Motor neuron (in vitro differentiated cells): ENCODE results near the gene HOXB9. TPM values are rescaled to one million over a fixed set of nuclear protein-coding genes. Genes with fewer than 3 reads are reported as not detected.

ENCODE experiments used
- ATAC-seq, 8 experiments: fragments of 200-7000 bp; cut with Tn5 transposase; replicated peaks in 6 of 8; 2 replicates each; pipeline ENCODE4 v1.8.0; 2021; ENCODE audit warnings: mild to moderate bottlenecking in 8 of 8, moderate library complexity in 8 of 8
- H3K27ac ChIP-seq, 2 donors: fragments of 250-450 bp; sonication (Bioruptor Pico); 2 replicates each; pipeline ENCODE4 v1.9.0; 2021; ENCODE audit warnings: antibody characterized with exemption in 2 of 2, mild to moderate bottlenecking in 2 of 2, moderate library complexity in 1 of 2
- H3K4me1 ChIP-seq, 2 donors: fragments of 250-450 bp; sonication (Bioruptor Pico); replicated peaks in 1 of 2; 2 replicates each; pipeline ENCODE4 v1.6.1; 2021; ENCODE audit warnings: antibody characterized with exemption in 2 of 2, mild to moderate bottlenecking in 2 of 2, moderate library complexity in 1 of 2
- H3K4me3 ChIP-seq, 5 donors: fragments of 250-450 bp; sonication (Bioruptor Pico); 2 replicates each; pipeline ENCODE4 v1.9.0; 2021; ENCODE audit warnings: antibody characterized with exemption in 5 of 5, mild to moderate bottlenecking in 5 of 5, moderate library complexity in 4 of 5
- WGBS, 10 experiments: fragments of 450-650 bp; shearing (Covaris generic); methylation state at CpG; one replicate each; pipeline ENCODE4 v1.0.0; 2022; 5-methylcytosine and 5-hydroxymethylcytosine counted together
- in situ Hi-C, 9 experiments: fragments of 400-800 bp; cut with MboI; loops; one replicate each; pipeline ENCODE4 v1.15.0; 2021; ENCODE audit warnings: low sequenced_read_pairs in 9 of 9, low pct_unique_long_range_greater_than_20kb in 2 of 9; ENCODE audit not compliant: unreplicated experiment in 9 of 9
- total RNA-seq, 8 experiments: library from RNA; unstranded; fragments of 300-600 nt; gene quantifications; 2 replicates each; pipeline versions ENCODE4 v1.2.3 to v1.2.4, GENCODE V29; 2022

HOXB9 gene
- total RNA-seq, 8 experiments from 2014 or later: 0.10 to 154 (median 67.8) TPM

- Histone ChIP-seq H3K4me1 (peaks cover 31 to 55% of the 10 kb centered on the region in 2 donors), H3K27ac (peak overlapping the region; percentile 12 to 96), H3K4me3 (peak overlapping the region; percentile 26 to 89 (median 80))
- in situ Hi-C loops: loop anchor here in 1 of 9 experiments (10.0 kb wide), 1 partner anchor 465 kb away; no protein-coding TSS in a partner anchor
- ATAC-seq: peak in 5 of 8 experiments; percentile 11 to 24 (median 18)
- WGBS, 10 experiments: 5 to 85% (median 26%) methylated on average over 4 to 16 of the region's 32 CpGs; no CpG with 5 or more reads in 4 of the 10 experiments
Observed at GRCh38 chr17:48619826-48620449, 6.2 kb downstream of the HOXB9 start.

GRCh38 chr17:48618256-48618896 is 7.8 kb downstream of the HOXB9 start:
- peak; percentile 57 to 91 (median 60) for ATAC-seq
- H3K27ac ChIP-seq: peak overlapping the region in 1 of 2 donors; percentile 97
- peaks cover 31 to 55% of the 10 kb centered on the region in 2 donors for H3K4me1 ChIP-seq
- in situ Hi-C loops: no loop called here
- 3 to 31% (median 11%) methylated on average over 5 to 21 of the region's 25 CpGs; no CpG with 5 or more reads in 1 of the 10 experiments for WGBS, 10 experiments
- peak overlapping the region; percentile 26 to 89 (median 80) for H3K4me3 ChIP-seq

GRCh38 chr17:48617471-48618255 is 8.5 kb downstream of the HOXB9 start:
- peak overlapping the region; percentile 23 to 97 for H3K27ac ChIP-seq
- in situ Hi-C loops: no loop called here

GRCh38 chr17:48616717-48617470 is 9.3 kb downstream of the HOXB9 start:
- 0 to 84% (median 17%) methylated on average over 1 to 13 of the region's 15 CpGs; no CpG with 5 or more reads in 1 of the 10 experiments for WGBS, 10 experiments
- Histone ChIP-seq H3K4me3 (peak overlapping the region; percentile 23 to 89 (median 80)), H3K4me1 (peaks cover 31 to 45% of the 10 kb centered on the region in 2 donors), H3K27ac (peak overlapping the region in 1 of 2 donors; percentile 97)
- ATAC-seq: no peak
- in situ Hi-C loops: no loop called here

More at GRCh38 chr17:48617471-48618255, 8.5 kb downstream of the HOXB9 start:
- Histone ChIP-seq H3K4me3 (peak overlapping the region; percentile 23 to 89 (median 80)), H3K4me1 (peaks cover 31 to 53% of the 10 kb centered on the region in 2 donors)
- ATAC-seq: no peak
- WGBS, 10 experiments: 0 to 54% (median 6%) methylated on average over 1 to 8 of the region's 43 CpGs; no CpG with 5 or more reads in 1 of the 10 experiments

- ATAC-seq: no peak
- 0 to 65% (median 22%) methylated on average over 1 to 12 of the region's 17 CpGs; no CpG with 5 or more reads in 3 of the 10 experiments for WGBS, 10 experiments
- peak overlapping the region; percentile 59 to 89 (median 80) for H3K4me3 ChIP-seq
- H3K27ac ChIP-seq: peak overlapping the region in 1 of 2 donors; percentile 97
- in situ Hi-C loops: no loop called here
- H3K4me1 ChIP-seq: peaks cover 31 to 38% of the 10 kb centered on the region in 2 donors
Observed at GRCh38 chr17:48615963-48616716, 10.0 kb downstream of the HOXB9 start.

- peak in 5 of 8 experiments; percentile 1 to 24 (median 5) for ATAC-seq
- H3K4me3 ChIP-seq: peak within 1 kb of the TSS; percentile 59 to 89 (median 80)
- H3K27ac ChIP-seq: peak within 1 kb of the TSS; percentile 92 to 97
- WGBS, 10 experiments: 5 to 67% (median 15%) methylated on average over 2 to 32 of the region's 41 CpGs
- in situ Hi-C loops: no loop called here
- peaks cover 25 to 29% of the 10 kb centered on the region in 2 donors for H3K4me1 ChIP-seq
Observed at GRCh38 chr17:48615047-48615962, 10.9 kb downstream of the HOXB9 start, which contains the start of gene HOXB8. Gene HOXB8, minus strand, starts transcription at chr17:48615292. Its CDS starts 588 bp downstream, at chr17:48614704.

GRCh38 chr17:48613862-48614694 is 12.1 kb downstream of the HOXB9 start:
- H3K27ac ChIP-seq: peak overlapping the region; percentile 92 to 97
- H3K4me3 ChIP-seq: peak overlapping the region; percentile 59 to 89 (median 80)
- 0 to 48% (median 0%) methylated on average over 1 to 14 of the region's 55 CpGs; no CpG with 5 or more reads in 1 of the 10 experiments for WGBS, 10 experiments
- peak in 1 of 8 experiments; percentile 1 for ATAC-seq
- in situ Hi-C loops: no loop called here
- peaks cover 22 to 28% of the 10 kb centered on the region in 2 donors for H3K4me1 ChIP-seq

GRCh38 chr17:48612854-48613691 is 13.1 kb downstream of the HOXB9 start:
- Histone ChIP-seq H3K4me1 (peaks cover 27 to 34% of the 10 kb centered on the region in 2 donors), H3K4me3 (peak overlapping the region; percentile 59 to 89 (median 80)), H3K27ac (peak overlapping the region; percentile 92 to 97)
- ATAC-seq: peak in 6 of 8 experiments; percentile 1 to 48 (median 18)
- in situ Hi-C loops: no loop called here
- 0 to 10% (median 0%) methylated on average over 3 to 16 of the region's 67 CpGs; no CpG with 5 or more reads in 3 of the 10 experiments for WGBS, 10 experiments

- Histone ChIP-seq H3K27ac (peak overlapping the region; percentile 92 to 97), H3K4me1 (peaks cover 21 to 38% of the 10 kb centered on the region in 2 donors), H3K4me3 (peak overlapping the region; percentile 59 to 89 (median 80))
- WGBS, 10 experiments: 0 to 17% (median 0%) methylated on average over 1 to 5 of the region's 15 CpGs; no CpG with 5 or more reads in 5 of the 10 experiments
- in situ Hi-C loops: no loop called here
- ATAC-seq: peak in 1 of 8 experiments; percentile 2
Observed at GRCh38 chr17:48612456-48612853, 13.7 kb downstream of the HOXB9 start.
